ENCODE measurements around the gene EML6.

DNA sequence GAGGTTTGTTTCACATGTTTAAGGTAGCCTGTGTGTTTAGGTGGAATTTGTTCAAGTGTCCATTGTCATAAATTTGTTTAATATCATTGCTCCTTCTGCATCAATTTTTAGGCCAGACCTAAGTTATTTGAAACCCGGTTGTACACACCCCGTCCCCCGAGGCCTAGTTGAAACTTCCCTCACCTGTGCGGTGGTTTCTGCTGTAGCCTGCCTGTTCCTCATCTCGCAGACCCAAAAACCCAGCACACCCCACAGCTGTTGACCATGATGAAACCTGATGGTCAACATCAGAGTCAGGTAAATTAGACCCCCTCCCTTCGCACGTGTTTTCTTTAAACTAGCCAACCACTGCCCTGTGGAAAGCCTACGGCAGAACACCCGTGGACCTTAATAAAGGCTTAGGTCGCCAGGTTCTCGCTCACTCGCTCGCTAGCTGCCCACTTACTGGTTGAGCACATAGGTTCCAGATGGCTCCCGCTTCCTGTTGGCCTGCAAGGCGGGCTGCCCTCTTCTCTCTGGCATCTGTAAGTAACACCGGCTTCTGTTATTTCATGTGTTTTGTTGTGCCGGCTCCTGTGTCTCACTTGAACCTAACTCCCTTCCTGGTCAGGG lies 64.4 kb downstream of the EML6 start:
- TF ChIP-seq TAF1 (IDR thresholded peaks at IDR 0.05; ENCODE audit: borderline replicate concordance, low read depth, low read length) (no peak), ELF1 (IDR thresholded peaks at IDR 0.05) (no peak)
- TF ChIP-seq, protein P1, sequence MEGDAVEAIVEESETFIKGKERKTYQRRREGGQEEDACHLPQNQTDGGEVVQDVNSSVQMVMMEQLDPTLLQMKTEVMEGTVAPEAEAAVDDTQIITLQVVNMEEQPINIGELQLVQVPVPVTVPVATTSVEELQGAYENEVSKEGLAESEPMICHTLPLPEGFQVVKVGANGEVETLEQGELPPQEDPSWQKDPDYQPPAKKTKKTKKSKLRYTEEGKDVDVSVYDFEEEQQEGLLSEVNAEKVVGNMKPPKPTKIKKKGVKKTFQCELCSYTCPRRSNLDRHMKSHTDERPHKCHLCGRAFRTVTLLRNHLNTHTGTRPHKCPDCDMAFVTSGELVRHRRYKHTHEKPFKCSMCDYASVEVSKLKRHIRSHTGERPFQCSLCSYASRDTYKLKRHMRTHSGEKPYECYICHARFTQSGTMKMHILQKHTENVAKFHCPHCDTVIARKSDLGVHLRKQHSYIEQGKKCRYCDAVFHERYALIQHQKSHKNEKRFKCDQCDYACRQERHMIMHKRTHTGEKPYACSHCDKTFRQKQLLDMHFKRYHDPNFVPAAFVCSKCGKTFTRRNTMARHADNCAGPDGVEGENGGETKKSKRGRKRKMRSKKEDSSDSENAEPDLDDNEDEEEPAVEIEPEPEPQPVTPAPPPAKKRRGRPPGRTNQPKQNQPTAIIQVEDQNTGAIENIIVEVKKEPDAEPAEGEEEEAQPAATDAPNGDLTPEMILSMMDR (IDR thresholded peaks at IDR 0.05), result no peak

Measured in SK-N-SH (cell line).